ENCODE measurements around the gene PLEKHG7.

DNA sequence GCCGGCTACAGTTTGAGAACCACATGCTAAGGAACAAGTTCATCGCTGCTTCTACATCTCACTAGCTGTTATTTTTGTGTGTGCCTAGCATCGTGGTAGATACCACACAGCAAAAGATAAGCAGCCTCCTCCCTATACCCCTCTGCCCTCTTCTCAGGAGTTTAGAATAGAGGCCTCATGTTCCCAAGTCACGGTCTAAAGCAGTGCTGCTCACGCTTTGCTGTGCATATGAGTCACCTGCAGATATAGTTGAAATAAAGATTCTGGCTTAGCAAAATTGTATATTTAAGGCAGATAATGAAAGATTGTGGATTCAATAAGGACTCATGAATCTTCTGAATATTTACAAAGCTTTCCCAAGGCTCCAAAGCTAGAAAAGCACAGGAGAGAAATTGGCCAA, 28.0 kb downstream of the PLEKHG7 start:
- TF ChIP-seq, protein P1, sequence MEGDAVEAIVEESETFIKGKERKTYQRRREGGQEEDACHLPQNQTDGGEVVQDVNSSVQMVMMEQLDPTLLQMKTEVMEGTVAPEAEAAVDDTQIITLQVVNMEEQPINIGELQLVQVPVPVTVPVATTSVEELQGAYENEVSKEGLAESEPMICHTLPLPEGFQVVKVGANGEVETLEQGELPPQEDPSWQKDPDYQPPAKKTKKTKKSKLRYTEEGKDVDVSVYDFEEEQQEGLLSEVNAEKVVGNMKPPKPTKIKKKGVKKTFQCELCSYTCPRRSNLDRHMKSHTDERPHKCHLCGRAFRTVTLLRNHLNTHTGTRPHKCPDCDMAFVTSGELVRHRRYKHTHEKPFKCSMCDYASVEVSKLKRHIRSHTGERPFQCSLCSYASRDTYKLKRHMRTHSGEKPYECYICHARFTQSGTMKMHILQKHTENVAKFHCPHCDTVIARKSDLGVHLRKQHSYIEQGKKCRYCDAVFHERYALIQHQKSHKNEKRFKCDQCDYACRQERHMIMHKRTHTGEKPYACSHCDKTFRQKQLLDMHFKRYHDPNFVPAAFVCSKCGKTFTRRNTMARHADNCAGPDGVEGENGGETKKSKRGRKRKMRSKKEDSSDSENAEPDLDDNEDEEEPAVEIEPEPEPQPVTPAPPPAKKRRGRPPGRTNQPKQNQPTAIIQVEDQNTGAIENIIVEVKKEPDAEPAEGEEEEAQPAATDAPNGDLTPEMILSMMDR (IDR thresholded peaks at IDR 0.05; ENCODE audit: insufficient read depth, low read length, poor library complexity, severe bottlenecking): no peak
- no peak for TF ChIP-seq EZH2phosphoT487 (conservative IDR thresholded peaks at IDR 0.05; ENCODE audit: low read length)

All from SU-DHL-6 (cell line).